GM18867 (cell line): Measurements from ENCODE around the gene ADH5.
"Not testable (repeated sequence)": the region's sequence is repeated elsewhere in the genome, so short reads cannot be mapped to it uniquely, and the experiment has no call there.

Experiments
- ATAC-seq: cut with Tn5 transposase; IDR thresholded peaks from one replicate; pipeline ENCODE4 v1.9.1; 2021; ENCODE audit warnings: mild to moderate bottlenecking, moderate library complexity; ENCODE audit not compliant: unreplicated experiment

ADH5 gene

DNA sequence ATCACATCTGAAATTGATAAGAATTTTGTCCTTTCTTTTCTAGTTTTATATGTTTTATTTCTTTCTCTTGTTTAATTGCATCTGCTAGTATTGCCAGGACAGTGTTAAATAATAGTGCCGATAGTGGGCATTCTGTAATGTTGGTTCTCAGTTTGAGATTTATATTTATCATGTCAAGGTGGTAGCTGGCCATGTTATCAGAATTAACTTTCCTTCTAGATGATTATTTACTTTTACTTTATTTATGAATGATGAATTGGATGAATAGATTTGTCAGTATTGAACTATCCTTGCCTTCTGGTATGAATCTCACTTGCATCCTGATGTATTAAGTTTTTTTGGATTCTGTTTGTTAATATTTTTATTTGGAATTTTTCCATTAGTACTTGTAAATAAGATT lies 50.4 kb downstream of the ADH5 start:
- ATAC-seq: no peak

DNA sequence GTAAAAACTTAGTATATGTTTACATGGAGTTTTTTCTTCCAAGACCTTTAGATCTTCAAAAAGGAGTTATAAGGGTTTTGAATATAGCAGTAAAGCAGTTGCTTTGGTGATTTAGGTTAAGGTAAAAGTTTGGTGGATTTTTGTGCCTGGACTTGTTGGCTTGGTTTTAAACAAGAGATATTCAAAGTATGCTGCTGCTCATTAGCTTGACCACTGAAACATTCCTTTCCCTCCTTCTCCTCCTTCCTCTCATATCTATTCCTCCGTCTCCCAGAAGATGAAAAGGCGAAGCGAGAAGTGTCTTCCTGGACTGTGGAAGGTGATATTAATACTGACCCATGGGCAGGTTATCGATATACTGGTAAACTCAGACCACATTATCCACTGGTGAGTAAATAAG lies 54.6 kb downstream of the ADH5 start:
- ATAC-seq: no peak

DNA sequence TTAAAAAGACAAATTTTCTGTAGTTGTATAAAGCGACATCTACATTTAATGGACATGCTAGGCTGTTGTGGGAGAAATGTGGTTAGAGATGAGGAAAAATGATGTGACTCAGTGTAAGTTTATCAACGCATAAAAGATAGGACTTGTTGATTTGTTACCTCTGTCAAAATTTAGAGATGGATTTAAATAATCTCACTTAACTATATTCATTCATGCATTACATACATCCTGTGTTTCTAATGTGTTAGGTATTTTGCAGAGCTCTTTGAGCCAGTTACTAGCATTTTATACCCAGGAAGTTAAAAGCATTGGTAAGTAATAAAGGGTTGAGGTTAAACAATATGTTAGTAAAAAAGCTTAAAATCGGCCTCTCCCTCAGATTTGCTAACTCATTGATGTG lies 58.7 kb downstream of the ADH5 start:
- no peak for ATAC-seq

DNA sequence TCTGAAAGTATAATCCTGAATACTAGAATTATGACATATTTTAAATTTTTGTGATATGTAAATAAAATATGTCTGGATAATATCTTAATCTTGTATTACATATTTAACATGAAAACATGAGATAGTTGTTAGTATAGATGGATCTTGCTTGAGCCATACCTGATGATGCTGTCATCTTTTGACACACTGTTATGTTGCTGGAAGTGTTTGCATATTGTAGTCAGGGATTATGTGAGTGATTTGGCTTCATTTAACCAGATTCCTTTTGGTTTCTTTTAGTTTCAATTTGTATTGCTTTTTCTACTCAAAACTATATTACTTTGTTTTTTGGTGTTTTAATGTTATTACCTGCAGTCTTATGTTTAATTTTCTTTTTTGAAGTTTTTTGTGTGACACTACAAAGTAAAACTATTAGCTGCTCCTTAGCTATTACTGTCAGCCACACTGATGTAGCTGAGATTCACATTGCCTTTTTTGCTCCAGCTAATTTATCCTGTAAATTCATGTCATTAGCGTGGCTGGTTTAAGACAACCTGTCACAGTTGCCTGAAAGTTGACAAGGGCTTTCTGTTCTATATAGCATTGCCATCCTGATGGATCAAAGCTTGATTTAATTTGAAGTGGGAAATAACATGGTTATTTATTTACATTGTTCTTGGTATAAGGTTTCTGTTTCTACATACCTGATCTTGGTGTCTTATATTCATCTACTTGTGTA lies 59.4 kb downstream of the ADH5 start:
- peak; percentile 67 for ATAC-seq

DNA sequence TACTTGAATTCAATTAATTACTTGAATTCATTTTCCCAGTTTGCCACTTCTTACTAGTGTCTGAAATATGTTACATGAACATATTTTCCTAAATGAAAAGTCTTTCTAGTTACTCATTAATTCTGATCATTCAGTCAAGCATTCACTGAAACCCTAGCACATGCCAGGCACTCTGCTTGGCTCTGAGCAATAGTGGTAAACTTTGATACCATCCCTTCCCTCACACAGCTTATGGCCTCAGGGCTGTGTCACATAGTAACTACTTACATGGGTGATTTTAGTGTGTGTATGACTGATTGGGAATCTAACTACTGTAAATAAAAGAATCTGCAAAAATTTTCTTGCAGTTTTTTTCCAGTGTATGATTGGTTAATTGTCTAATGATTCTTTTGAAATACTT lies 60.4 kb downstream of the ADH5 start:
- no peak for ATAC-seq

DNA sequence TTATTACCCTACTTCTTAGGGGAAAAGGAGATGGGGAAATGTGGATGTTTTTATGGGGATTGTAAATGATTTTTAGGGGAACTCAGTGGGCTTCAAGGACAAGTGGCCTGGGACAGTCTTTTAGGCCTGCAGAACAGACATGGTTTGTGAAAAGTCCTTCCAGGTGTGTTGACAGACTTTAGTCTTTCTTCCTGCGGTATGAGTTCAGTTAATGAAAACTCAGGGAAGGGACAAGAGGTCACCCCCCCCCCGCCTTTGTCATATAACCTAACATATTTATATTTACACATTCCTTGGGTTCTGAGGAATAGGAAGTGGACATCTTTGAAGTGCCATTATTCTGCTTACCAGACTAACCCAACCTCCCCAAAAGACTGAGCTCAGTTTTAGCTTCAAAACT lies 61.3 kb downstream of the ADH5 start:
- no peak for ATAC-seq

DNA sequence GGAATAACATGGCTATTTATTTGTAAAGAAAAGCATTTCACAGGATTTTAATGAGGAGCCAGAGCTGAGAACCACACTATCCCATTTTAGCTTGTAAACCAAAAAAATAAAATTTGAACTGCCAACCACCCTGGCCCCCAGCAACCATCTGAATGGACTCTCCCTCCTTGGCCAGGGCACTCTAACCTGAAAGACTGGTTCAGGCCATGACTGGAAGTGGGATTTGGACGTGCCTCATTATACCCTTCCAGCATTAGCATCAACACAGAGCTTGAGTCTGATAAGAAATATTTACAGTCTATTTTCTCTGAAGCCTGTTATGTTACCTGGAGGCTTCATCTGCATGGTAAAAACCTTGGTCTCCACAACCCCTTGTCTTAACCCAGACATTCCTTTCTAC lies 63.1 kb downstream of the ADH5 start:
- ATAC-seq: no peak

DNA sequence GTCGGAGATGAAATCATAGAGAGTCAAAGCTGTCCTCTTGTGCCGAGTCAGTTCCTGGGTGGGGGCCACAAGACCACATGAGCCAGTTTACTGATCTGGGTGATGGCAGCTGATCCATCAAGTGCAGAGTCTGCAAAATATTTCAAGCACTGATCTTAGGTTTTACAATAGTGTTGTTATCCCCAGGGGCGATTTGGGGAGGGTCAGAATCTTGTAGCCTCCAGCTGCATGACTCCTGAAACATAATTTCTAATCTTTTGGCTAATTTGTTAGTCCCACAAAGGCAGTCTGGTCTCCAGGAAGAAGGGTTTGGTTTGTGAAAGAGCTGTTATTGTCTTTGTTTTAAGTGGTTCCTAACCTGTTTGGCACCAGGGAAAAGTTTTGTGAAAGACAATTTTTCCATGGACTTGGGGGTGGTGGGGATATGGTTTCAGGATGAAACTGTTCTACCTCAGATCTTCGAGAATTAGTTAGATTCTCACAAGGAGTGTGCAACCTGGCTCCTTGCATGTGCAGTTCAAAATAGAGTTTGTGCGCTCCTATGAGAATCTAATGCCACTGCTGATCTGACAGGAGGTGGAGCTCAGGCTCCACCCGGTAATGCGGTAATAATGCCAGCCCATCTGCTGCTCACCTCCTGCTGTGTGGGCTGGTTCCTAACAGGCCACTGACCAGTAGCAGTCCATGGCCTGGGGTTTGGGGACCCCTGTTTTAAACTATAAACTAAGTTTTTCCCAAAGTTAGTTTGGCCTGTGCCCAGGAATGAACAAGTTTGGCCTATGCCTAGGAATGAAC lies 63.9 kb downstream of the ADH5 start:
- no peak for ATAC-seq

DNA sequence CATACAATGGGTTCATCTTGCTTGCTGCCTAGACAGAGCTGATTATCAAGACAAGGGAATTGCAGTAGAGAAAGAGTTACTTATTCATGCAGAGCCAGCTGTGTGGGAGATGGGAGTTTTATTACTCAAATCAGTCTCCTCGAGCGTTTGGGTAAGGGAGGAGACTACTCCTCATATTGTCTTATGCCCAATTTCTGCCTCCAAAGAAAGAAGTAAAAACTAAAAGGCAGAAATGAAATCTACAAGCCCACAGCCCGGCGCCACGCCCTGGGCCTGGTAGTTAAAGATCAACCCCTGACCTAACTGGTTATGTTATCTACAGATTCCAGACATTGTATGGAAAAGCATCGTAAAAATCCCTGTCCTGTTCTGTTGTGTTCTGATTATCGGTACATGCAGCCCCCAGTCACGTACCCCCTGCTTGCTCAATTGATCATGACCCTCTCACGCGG lies 64.8 kb downstream of the ADH5 start:
- ATAC-seq: not testable (repeated sequence)

DNA sequence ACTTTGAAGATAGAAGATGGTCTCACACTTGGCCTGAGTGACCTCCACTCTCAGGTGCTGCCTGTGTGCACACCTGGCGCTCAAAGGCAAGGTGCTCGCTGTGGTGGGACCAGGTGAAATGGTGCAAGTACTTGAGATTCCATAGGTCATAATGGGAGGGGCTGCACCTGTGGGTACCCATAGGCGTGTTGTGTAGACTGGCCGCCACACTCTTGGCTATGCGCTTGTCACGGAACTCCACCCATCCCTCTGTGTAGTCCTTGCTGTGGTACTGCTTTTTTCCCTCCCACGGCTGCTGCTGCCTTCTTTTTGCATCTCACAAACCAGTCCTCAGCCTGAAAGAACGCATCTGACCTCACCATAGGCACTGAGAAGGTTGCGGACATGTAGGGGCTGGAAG lies 66.0 kb downstream of the ADH5 start:
- ATAC-seq: no peak

DNA sequence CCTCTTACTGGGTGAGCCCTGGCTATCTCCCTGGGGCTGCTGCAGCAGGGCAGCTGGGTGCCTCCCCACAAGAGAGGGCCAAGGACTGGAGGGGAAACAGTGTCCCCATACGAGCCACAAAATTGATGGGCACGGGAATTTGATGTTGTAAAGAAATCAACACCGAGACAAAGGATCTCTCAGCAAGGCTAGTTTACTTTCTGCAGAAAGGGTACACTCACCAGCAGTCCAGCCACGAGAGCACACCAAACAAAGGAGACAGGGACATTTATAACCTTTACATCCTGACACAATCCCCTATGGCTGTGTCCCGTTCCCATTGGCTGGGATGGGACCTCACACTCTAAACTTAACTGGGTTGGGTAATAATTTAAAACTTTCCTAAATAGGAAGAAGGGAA lies 67.2 kb downstream of the ADH5 start:
- no peak for ATAC-seq
